ENCODE data around the gene TMEM219.

- TF ChIP-seq, protein P1, sequence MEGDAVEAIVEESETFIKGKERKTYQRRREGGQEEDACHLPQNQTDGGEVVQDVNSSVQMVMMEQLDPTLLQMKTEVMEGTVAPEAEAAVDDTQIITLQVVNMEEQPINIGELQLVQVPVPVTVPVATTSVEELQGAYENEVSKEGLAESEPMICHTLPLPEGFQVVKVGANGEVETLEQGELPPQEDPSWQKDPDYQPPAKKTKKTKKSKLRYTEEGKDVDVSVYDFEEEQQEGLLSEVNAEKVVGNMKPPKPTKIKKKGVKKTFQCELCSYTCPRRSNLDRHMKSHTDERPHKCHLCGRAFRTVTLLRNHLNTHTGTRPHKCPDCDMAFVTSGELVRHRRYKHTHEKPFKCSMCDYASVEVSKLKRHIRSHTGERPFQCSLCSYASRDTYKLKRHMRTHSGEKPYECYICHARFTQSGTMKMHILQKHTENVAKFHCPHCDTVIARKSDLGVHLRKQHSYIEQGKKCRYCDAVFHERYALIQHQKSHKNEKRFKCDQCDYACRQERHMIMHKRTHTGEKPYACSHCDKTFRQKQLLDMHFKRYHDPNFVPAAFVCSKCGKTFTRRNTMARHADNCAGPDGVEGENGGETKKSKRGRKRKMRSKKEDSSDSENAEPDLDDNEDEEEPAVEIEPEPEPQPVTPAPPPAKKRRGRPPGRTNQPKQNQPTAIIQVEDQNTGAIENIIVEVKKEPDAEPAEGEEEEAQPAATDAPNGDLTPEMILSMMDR (IDR thresholded peaks at IDR 0.05) = no peak
- TF ChIP-seq PBX3 (IDR thresholded peaks at IDR 0.05) = no peak
Observed at GRCh38 chr16:29986231-29986630, 24.4 kb downstream of the TMEM219 start.

Data from SK-N-SH (cell line).